Measurements from ENCODE around the gene CDCA4. TPM values are rescaled to one million over a fixed set of nuclear protein-coding genes. Genes with fewer than 3 reads are reported as not detected.

CDCA4 gene
- total RNA-seq, 1 donor from 2014 or later: 32.3 TPM

DNA sequence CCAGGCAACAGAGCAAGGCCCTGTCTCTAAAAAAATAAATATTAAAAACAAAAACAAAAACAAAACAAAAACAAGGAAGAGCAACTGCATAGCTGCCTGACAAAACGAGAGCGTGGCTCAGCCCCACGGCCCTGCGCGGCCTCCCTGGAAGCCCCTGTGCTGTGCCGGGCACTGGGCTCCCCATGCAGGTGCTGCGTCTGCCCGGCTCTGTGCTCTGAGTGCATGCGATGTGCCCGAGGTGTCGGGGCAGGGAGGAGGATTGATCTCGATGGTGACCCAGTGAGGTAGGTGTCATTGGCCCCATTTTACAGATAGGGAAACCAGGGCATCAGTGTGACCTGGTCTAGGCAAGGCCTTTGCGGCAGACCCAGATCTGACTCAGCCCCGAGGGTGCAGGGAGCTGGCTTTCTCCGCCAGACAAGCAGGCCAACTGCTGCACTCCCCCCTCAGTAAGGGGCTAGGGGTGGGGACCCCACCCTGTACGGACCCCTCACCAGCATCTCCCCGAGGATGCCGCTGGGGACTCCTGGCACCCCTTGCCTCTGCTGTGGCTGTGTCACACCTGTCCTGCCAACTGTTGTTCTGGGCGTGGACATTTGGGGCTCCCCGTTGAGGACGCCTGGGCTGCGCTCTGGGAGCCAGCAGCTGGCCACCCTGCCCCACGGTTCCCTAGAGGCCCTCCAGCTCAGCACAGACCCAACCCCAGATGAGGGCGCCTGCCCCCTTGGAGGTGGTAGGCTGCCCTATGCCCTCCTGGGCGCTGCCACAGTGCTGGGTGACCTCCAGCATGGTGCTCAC lies 29.1 kb upstream of the CDCA4 start:
- no peak overlapping the region for H3K4me3 Mint-ChIP-seq
- TF ChIP-seq, protein P1, sequence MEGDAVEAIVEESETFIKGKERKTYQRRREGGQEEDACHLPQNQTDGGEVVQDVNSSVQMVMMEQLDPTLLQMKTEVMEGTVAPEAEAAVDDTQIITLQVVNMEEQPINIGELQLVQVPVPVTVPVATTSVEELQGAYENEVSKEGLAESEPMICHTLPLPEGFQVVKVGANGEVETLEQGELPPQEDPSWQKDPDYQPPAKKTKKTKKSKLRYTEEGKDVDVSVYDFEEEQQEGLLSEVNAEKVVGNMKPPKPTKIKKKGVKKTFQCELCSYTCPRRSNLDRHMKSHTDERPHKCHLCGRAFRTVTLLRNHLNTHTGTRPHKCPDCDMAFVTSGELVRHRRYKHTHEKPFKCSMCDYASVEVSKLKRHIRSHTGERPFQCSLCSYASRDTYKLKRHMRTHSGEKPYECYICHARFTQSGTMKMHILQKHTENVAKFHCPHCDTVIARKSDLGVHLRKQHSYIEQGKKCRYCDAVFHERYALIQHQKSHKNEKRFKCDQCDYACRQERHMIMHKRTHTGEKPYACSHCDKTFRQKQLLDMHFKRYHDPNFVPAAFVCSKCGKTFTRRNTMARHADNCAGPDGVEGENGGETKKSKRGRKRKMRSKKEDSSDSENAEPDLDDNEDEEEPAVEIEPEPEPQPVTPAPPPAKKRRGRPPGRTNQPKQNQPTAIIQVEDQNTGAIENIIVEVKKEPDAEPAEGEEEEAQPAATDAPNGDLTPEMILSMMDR (IDR thresholded peaks at IDR 0.05; ENCODE audit: unreplicated experiment): no peak
- H3K27ac Mint-ChIP-seq: no peak overlapping the region
- no peak for DNase-seq (ENCODE audit: low spot score in 2 of 2, unreplicated experiment in 2 of 2)
- H3K9me3 Mint-ChIP-seq: peaks cover 6% of the 10 kb centered on the region
- H3K27me3 Mint-ChIP-seq (ENCODE audit: low read depth): peaks cover 14% of the 10 kb centered on the region
- H3K4me1 Mint-ChIP-seq: peaks cover 8% of the 10 kb centered on the region
- no peaks in the 10 kb centered on the region for H3K36me3 Mint-ChIP-seq

DNA sequence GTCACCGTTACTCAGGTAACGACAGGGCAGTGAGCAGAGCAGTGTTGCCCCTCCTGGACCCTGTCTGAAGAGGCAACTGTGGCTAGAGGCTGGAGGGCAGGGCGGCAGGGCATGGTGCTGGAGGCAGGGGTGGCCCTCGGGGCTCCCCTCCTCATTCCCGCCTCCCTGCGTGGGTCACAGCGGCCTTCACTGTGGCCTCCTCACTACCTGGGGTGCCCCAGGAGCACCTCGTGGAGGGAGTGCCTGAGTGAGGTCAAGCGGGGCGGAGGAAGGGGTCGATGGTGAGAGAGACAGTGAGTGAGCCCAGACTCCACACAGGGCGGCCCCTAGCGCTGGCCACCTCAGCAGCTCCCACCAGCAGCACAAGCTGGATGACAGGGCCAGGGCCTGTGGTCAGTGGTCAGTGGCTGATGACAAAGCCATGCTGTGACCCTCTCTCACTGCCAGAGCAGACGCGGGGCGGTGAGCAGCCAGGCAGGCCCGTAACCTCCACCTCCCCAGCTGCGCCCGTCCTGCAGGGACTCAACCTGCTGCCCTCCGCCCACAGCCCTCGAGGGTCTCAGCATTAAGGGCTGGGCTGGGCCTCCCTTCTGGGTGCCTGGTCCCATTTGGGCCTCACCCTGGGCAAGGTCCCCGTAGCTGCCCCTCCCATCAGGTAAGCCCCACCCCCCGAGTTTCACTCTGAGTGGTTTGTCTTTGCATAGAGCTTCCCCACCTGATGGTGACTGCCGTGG lies 26.6 kb upstream of the CDCA4 start:
- peaks cover 25% of the 10 kb centered on the region for H3K27me3 Mint-ChIP-seq (ENCODE audit: low read depth)

DNA sequence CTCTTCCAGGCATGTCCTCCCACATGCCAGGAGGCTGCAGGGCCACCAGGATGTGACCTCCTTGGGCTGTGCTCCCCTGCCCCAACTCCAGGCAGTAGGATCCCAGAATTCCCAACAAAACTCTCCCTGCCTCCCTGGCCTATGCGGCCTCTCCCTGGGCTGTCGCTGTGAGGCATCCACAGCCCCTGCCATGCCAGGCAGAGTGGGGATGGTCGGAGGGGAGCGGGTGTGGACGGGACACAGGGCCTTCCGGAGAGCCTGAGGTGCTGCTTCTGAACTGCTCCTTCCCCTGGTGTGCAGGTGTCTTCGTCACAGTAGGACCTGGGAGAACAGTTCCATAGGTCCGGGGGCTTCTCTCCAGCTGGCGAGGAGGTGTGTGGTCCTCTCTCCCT lies 26.0 kb upstream of the CDCA4 start:
- DNase-seq (ENCODE audit: low spot score in 2 of 2, unreplicated experiment in 2 of 2): no peak
- no peak overlapping the region for H3K27ac Mint-ChIP-seq
- no peak overlapping the region for H3K4me3 Mint-ChIP-seq
- H3K36me3 Mint-ChIP-seq: no peaks in the 10 kb centered on the region
- TF ChIP-seq, protein P1 (IDR thresholded peaks at IDR 0.05; ENCODE audit: unreplicated experiment): no peak
- H3K27me3 Mint-ChIP-seq (ENCODE audit: low read depth): peaks cover 25% of the 10 kb centered on the region
- H3K4me1 Mint-ChIP-seq: peaks cover 7% of the 10 kb centered on the region
- H3K9me3 Mint-ChIP-seq: peaks cover 6% of the 10 kb centered on the region

More for the DNA sequence above, 26.6 kb upstream of the CDCA4 start:
- Mint-ChIP-seq H3K4me3 (no peak overlapping the region), H3K36me3 (no peaks in the 10 kb centered on the region), H3K9me3 (peaks cover 6% of the 10 kb centered on the region), H3K4me1 (peaks cover 8% of the 10 kb centered on the region), H3K27ac (no peak overlapping the region)
- no peak for DNase-seq (ENCODE audit: low spot score in 2 of 2, unreplicated experiment in 2 of 2)
- TF ChIP-seq, protein P1 (IDR thresholded peaks at IDR 0.05; ENCODE audit: unreplicated experiment): no peak

DNA sequence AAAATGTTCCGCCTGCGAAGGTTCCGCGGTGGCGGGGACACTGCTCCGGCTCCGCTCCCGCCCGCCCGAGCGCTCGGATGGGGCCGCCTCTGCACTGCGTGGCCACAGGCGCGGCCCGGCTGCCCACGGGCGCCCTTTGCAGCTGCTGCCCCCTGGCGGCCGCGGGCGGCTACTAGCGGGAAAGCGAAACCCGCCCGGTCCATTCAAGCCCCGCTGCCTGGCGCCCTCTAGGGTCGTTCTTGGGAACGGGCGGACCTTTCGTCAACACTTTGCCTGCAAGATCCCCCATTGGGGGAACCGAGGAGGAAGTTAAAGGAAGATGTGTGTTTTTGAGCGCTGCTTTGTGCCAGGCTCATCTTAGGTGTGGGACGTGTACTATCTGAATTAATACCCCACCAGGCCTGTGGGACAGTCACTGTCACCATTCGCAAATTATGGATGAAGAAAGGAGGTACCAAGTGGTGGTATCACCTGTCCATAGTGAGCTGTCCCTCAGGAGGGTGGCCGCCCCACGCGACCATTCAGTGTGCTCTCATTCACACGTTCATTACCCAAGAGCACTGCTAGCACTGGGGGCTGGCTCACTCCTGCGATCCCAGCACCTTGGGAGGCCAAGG lies 24.9 kb upstream of the CDCA4 start:
- peaks cover 5% of the 10 kb centered on the region for H3K4me1 Mint-ChIP-seq
- no peaks in the 10 kb centered on the region for H3K36me3 Mint-ChIP-seq
- no peak overlapping the region for H3K27ac Mint-ChIP-seq
- peak; percentile 87 to 97 for DNase-seq (ENCODE audit: low spot score in 2 of 2, unreplicated experiment in 2 of 2)
- H3K27me3 Mint-ChIP-seq (ENCODE audit: low read depth): peaks cover 20% of the 10 kb centered on the region
- H3K4me3 Mint-ChIP-seq: no peak overlapping the region
- no peaks in the 10 kb centered on the region for H3K9me3 Mint-ChIP-seq
- TF ChIP-seq, protein P1 (IDR thresholded peaks at IDR 0.05; ENCODE audit: unreplicated experiment): peak; percentile 100

DNA sequence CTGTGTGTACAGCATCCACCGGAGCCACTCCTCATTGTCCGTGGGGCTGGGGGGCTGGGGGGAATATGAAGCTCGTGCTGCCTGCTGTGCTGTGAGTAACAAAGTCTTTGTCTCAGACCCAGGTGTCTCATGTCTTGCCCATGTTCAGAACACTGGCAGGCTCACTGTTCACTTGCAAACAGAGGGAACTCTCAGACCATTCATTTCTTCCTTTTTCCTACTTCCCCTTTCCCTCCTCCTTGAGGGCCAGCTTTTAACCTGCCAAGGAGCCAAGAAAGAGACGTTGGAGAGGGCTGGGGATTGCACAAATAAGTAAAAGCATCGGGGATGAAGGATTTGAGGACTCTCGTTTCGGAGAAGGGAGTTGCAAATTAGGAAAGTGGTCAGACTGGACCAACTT lies 22.8 kb upstream of the CDCA4 start:
- Mint-ChIP-seq H3K27ac (no peak overlapping the region), H3K4me1 (peaks cover 7% of the 10 kb centered on the region), H3K9me3 (no peaks in the 10 kb centered on the region), H3K27me3 (ENCODE audit: low read depth) (peaks cover 20% of the 10 kb centered on the region), H3K36me3 (no peaks in the 10 kb centered on the region), H3K4me3 (no peak overlapping the region)
- TF ChIP-seq, protein P1 (IDR thresholded peaks at IDR 0.05; ENCODE audit: unreplicated experiment): no peak
- DNase-seq (ENCODE audit: low spot score in 2 of 2, unreplicated experiment in 2 of 2): no peak
